Cerebellar nuclear complex (tissue), 1 donor: ENCODE measurements around the gene EN2.

ENCODE experiments used
- DNase-seq, 2 experiments: peaks; one replicate each; lab custom pipeline; 2025; lab: John Stamatoyannopoulos, UW

EN2 gene

DNA sequence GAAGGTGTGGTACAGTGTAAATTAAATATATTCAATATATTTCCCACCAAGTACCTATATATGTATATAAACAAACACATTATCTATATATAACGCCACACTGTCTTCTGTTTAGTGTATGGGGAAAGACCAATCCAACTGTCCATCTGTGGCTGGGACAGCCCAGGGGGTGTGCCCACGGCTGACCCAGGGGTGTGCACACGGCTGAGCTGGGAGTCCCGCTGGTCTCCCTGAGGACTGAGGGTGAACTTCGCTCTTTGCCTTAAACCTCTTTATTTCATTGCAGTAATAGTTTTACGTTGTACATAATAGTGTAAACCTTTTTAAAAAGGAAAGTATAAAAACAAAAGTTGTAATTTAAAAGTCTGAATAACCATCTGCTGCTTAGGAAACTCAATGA lies 6.3 kb downstream of the EN2 start:
- DNase-seq, result no peak

DNA sequence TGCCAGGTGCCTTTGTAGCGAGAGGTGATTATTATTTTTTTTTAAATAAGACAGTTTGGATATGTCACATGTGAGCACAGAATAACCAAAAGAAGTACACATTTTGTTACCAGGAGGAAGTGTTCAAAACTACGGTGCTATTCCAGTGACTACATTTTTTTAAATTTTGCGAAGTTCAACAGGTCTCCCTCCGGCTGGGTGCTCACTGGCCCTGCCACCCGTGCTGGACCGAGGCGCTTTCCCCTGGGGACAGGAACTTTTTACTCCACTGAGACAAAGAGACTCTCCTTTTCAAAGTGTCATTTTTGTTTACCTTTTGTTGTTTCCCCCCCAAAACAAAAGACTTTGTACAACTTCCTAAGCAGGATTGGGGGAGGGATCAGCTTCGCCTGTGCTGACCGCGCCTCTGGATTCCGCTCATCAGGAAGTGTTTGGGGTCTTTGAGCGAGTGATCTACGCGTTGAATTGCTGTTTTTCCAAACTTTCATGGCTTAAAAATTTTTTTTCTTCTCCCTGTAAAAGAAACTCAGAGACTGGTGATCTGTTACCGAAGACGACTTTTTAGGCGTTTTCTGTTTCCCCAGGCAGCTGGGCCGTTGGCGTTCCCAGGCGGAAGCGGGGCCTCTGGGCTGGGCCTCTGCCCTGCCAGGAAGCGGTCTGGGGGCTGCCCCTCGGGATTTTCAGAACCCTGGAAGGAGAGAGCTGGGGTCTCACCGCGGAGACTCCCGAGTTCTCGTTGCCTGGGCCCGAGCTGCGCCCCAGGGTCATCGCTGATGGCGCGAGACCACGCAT lies 7.2 kb downstream of the EN2 start:
- no peak for DNase-seq

DNA sequence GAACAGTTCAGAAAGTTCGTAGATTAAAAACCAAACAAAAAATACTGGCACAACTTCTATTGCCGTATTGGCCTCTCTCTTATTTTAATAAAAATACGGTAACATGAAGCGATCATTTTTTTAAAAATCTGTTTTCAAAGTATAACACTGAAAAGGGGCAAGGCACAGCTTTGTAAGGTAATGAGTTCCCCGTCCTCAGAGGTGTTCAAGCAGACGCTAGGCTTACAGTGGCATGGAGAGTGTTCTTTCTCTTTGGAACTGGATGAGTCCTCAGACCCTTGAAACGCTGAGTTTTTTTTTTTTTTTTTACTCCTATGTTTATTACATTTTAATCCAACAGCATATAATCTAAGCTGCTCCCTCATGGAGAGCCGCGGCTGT lies 7.8 kb downstream of the EN2 start:
- DNase-seq, result no peak

DNA sequence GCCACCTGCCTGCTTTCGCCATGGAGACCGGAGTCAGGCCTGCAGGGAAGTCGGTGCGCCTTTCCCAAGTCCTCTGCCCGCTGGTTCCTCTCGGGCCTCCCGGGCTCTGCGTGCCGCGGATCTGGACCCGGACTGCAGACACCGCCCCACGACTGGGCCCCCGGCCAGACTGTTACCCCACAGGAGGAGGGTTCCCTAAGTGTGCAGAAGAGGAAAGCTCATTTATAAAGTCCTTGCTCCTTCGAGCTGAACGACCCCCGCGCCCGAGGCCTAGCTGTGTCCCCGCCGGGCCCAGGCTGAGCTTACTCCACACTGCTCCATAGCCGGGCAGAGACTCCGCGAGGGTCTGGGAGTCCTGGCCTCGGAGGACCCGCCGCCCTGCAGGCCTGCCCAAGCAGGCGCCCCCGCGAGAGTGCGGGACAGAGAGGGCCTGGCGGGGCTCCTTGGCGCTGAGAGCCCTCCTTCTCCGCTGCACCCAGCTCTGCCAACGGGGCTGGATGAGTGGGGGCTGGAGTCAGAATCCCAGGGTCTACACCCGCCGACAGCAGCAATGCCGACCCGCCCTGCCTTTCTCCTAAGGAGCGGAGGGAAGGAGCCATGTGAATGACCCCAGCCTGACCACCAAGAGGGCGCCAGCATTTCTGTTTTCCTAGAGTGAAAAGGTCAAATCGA lies 8.3 kb downstream of the EN2 start:
- DNase-seq, result no peak

DNA sequence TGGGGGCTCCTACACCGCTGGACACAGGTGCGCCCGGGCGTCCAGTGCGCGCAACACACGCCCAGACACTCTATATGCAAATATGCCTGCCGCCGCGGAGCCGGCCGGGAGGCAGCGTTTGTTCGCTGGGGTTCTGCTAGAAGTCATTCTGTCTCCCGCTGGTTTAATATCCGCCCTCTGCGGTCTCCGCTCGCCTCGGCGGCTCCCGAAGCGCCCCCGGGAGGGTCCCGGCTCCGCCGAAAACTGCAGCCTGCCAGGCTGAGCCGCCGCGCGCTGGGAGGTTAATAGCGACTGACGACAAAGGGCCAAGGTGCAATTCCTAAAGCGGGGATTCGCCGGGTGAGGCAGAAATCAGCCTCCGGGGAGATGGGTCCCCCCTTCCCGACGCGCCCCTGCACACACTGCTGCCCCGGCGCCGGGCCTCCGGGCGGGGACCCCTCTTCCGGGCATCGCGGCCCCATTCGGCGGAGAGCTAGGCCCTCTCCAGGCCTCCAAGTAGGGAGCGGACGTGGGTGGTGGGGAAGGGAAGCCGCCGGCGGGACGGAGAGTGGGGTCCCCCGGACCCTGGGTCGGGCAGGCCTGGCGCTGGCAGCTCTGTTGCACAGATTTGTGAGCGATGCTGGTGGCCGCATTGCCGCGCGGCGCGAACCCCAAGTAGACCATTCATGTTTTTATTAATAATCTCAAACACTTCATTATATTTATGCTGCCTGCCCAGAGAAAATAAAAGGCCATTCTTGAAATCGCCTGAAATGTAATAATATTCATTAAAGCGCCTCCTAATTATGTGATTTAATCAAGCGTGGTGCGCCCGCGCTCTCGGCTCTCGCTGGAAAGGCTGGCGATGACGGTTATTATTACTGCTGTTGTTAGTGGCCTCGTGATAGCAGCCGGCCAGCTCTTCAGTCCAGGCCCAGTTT lies 9.1 kb downstream of the EN2 start:
- DNase-seq, result no peak

DNA sequence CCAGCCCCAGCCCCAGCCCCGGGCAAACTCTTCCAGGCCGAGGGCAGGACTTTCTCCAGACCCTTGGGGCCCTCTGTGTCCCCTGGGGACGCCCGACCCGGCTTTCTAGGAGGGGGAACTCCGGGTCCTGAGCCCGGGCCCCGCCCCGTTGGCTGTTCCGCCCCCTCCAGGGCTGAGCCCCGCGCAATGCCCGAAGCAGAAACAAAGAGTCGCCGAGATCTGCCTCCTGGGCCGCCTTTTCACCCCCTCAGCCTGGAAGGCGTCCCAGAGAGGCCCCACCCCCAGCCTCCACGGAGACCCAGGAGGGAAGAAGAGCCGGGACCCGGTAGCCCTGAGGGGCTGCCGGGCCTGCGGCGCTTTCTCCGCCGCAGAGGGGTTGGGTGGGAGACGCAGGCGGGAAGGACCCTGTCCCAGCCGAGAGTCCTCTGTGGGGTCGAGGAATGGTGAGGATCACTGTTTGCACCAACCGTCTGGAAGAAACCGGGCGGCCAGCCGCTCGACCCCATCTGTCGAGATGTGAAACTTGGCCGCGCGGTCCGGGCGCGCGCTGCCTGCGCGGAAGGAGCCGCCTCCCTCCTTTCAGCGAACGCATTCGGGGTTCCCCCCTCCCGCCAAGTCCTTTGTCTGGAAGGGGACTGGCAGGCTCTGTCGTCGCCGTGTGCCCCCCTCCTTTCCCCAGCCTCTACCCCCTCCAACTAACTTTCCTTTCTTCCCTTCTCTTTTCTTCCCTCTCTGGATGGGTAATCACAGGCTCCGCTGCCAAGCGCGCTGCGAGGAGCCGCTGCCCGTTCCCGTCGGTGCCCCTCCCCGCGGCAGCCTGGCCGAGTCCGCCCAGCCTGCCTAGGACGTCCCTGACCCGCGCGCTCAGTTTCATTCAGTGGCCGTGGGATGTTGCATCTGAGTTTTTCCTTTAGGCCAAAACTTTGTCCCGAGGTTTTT lies 10.2 kb downstream of the EN2 start:
- DNase-seq, result no peak

DNA sequence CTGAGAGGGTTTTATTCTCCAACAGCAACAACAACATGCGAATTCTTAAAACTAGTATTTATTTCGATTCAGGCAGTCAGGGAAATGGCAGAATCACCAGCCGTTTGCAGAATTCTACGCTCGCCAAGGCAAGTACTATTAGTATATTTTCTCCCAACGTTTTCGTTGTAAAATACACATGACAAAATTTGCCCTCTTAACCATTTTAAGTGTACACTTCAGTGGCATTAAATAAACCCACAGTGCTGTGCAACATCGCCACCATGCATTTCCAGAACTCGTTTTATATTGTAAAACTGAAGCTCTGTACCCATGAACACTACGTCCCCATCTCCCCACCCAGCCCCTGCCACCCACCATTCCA lies 10.8 kb downstream of the EN2 start:
- no peak for DNase-seq

DNA sequence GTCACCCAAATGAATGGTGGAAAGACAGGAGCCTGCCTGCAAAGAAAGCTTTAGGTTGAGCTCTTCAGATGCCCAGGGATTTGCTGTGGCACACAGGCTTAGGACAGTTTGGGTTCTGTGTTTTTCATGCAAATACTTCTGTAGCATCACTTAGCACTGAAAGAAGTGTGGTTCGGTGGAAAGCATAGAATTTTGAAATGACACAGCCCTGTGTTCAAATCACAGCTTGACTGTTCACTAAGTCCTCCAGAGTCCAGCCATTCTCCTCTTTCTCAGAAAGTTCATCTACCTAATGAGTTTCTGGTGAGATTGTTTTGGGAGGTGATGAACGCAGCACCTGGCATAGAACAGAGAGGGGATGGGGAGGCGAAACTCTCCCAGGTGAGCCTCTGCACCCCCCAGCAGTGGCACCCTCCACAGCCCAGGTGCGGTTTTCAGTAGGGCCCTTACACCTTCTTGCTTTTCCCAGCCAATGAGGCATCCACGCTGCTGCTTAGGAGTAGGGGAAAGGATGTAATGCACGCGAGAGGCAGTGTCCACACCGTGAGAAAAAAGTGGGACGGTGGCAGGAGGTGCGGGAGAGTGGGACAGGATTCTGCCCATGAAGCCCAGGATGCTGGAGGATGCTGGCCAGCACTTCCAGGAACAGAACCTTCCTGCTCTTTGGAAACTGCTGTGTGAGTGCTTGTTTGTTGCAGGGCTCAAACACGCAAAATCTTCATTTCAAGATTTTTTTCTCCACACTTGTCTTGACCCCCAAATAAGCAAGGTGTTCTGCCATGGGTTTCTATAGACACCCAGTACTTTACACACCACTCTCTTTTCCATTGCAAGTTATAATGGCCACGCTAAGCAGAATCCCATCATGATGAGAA lies 11.6 kb downstream of the EN2 start:
- no peak for DNase-seq

DNA sequence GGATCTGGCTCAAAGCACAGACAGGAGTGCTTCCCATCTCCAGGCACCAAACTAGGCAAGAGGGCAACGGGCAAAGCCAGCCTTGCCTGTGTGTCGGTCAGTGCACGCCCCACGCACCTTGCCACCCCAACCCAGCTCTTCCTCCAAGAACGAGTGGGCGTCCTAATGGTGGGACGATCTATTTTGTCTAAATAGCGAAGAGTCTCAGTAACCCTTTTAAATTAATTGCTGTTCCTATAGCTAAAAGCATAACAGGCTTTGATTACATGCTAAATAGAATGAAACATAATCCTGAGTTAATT lies 12.2 kb downstream of the EN2 start:
- DNase-seq, result no peak

DNA sequence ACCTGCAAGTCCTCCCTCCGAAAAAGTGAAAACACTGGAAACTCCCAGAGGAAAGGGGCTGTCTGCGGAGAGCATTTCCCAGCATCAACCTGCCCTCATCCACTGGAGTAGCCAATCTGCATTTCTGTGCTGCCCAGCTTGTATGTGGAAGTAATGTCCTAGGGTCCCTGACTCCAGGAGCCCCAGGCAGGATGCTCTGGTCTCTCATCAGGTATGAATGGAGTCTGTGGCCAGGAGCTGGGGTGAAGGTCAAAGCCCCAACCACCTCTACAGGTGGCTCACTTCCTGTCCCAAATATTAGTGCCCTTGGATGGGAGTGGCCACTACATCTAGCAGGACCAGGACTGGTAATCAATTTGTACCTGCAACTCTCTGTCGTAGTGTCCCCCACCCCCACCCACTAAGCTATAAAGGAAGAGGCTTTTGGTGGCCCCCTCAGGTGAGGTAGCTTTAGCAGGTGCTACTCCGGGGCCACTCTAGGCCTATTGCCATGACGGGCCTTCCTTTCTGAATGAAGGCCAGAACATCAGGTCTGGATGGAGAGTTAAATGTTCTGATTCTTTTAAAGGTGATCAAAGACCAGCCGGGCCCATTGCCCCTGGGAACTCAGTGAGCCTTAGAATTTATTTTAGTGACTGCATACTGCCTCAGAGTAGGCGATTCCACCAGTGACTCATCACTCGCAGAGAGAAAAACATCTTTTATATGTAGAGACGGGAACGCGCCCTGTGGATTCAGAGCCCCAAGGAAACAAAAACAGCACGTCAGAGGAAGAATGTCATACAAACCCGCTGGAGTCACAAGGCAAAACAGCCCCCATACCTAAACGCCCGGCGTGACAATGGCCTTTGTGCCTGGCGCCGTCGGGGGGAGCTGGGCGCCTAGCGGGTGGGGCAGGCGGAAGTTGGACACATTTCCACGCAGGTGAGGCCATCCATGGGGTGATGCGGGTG lies 13.0 kb downstream of the EN2 start:
- no peak for DNase-seq

DNA sequence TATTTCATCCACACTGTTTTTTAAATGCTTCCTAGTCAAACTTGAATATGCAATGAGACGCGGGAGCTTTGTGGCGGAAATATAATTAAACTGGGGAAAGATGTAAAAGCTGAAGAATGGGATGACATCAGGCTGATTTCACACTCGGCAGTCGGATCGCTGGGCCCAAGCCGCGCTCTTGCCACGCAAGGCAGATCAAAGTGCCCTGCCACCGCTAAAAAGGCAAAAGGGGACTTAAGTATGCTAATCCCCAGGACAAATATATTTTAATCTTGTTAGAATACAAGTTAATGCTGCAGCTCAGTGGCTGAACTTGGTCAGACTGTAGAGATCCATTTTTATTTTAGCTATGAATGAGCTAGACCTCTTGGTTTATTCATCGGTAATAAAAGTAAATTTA lies 13.8 kb downstream of the EN2 start:
- DNase-seq, result no peak

DNA sequence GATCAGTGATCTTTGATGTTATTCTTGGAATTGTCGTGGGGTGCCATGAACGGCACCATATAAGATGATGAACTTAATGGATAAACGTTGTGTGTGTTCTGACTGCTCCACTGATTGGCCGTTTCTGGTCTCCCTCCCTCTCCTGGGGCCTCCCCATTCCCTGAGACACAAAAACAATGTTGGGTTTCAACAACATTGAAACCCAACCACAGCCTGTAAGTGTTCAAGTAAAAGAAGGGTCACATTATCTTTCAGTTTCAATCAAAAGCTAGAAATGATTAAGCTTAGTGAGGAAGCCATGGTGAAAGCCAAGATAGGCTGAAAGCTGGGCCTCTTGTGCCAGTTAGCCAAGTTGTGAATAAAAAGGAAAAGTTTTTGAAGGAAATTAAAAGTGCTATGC lies 19.5 kb downstream of the EN2 start:
- DNase-seq, result no peak

DNA sequence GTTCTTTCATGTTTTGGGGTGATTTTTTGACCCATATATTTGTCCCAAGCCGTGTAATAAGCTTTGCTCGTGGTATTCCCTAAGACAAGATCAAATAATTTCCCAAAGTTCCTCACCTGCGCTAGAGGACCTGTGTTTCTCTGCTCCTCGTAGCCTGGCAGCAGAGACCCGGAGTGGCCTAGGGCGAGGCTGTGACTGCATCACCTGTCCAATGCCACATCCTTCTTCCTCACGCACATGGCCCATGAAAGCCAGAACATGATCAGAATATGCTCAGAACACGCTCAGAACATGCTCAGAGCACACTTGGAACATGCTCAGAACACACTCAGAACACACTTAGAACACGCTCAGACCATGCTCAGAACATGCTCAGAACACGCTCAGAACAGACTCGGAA lies 23.8 kb downstream of the EN2 start:
- no peak for DNase-seq

DNA sequence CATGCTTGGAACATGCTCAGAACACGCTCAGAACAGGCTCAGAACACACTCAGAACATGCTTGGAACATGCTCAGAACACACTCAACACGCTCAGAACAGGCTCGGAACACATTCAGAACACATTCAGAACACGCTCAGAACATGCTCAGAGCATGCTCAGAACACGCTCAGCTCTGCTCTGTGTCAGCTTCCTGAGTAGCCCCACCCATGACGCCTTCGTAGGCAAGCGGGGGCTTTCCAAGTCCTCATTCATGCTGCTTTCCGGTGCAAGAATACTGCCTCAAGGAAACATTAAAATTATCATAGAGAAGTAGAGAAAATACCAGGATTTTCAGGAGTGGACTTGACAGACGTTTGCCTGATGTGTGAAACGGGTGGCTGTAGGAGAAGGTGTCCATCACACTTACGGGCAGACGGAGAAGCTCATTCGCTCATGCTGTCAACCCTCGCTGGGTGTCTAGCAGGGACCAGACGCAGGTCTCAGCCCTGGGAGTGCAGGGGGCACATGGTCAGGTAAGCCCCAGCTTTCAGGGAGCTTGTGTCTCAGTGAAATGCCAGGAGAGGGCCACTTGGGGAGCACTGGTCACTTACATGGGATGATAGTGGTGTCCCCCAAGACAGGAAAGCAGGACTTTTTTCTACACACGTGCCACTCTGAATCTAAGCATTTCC lies 24.7 kb downstream of the EN2 start:
- no peak for DNase-seq

DNA sequence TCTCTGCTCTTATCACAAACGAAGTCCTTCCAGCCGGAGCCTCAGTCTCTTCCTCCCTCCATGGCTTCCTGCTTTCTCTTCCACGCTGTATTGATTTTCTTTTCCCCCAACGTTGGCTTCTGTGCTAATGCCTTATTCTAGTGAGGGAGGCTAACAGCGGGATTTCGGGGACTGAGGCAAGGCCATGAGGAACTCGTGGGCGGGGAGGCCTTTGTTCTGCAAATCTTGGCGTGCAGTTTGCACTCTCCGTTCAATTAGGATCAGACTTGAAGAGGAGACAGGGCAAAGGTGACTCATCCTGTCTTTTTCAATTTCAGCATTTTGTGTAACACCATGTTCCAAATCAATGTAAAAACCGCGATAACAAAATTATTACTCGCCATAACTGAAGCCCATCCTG lies 25.3 kb downstream of the EN2 start:
- DNase-seq, result no peak

DNA sequence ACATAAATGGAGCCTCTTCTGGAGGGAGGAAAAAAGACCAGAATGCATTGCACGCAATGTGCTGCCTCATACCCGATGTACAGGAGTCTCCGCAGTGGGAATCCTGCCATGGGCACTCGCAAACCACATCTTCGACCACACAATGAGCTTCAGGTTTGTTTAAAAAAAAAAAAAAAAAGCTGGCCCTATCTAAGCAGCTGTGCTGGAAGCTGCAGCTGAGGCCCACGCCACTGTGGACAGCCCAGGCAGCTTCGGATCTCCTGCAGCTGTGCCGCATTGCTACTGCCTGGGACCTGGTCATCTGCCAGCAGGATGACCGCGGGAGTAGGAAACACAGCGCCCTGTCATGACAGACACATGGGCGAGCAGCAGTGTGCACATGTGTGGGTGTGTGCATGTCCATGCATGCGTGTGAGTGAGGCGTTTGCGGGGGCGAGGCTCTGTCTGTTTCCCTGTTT lies 26.0 kb downstream of the EN2 start:
- DNase-seq, result no peak

DNA sequence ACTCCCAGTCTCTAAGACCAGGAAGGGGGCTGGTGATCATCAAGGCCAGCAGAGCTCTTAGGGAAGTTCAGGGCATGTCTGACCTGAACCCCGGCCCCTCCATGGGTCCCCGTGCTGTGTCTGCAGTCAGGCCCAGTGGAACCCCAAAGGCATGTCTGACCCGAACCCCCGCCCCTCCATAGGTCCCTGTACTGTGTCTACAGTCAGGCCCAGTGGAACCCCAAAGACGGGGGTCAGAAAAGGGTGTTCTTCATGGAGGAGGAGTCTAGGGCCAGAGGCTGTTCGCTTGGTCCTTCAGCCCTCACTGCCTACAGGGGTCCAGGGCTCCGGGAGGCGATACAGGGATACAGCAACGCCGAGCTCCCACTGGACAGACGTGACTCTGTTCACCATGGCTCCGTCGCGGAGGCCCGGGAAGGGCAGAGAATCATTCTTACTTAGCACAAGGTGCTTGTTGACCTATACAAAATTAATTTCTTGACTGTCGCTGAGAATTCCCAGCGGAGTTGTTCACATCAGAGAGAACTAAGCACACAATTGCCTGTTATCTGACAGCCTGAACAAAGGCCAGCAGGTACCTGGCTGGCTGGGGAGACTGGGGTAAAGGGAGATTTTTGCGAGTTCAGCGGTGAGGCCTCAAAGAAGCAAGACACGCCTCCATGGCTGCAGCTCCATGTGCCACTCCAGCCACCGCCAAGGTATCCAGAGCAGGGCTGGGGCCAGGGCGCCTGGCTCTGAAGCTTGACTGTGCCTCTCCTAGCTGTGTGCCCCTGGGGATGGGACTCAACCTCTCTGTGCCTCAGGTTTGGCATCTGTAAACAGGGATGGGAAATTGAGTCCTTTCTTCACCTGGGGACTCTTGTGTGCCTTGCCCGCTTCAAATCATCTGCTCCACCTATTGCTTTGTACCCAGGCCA lies 26.8 kb downstream of the EN2 start:
- DNase-seq, result no peak
